Fibroblast of lung (primary cell): ENCODE measurements around the gene TPCN2.

Experiments used
- CTCF ChIP-seq, 2 donors: IDR thresholded peaks in 1 of 2; conservative IDR thresholded peaks in 1 of 2; 1 replicate in 1 of 2; 2 replicates in 1 of 2; pipeline ENCODE4 v1.5.1; 2011 to 2012; ENCODE audit warnings: low read length in 2 of 2, control low read depth in 1 of 2, inconsistent platforms in 1 of 2, low read depth in 1 of 2, mild to moderate bottlenecking in 1 of 2
- EZH2 ChIP-seq: IDR thresholded peaks from 2 replicates; pipeline ENCODE4 v1.5.1; 2012; ENCODE audit warnings: low read length, control low read depth, mild to moderate bottlenecking; ENCODE audit errors: missing control alignments

GRCh38 chr11:69037544-69037943 lies 11.2 kb upstream of the TPCN2 start:
- TF ChIP-seq CTCF (conservative IDR thresholded peaks at IDR 0.05 in 1 of 2, IDR thresholded peaks at IDR 0.05 in 1 of 2; ENCODE audit: low read depth in 1 of 2, low read length in 2 of 2) (no peak), EZH2 (no peak)
